Panc1 (cell line): ENCODE measurements around the gene LETMD1.

Experiments used
- POLR2AphosphoS5 ChIP-seq: IDR thresholded peaks from 2 replicates; pipeline ENCODE4 v1.6.1; 2012; ENCODE audit warnings: mild to moderate bottlenecking, low read depth, low read length, moderate library complexity
- TF ChIP-seq, protein P1 (sequence below): fragments of 450-650 bp; IDR thresholded peaks from 2 replicates; pipeline ENCODE4 v1.5.1; 2017; ENCODE audit warnings: mild to moderate bottlenecking
- TF ChIP-seq, protein P2 (sequence below), 2 experiments: IDR thresholded peaks; 2 replicates each; pipeline ENCODE4 v1.6.1; 2011 to 2012; ENCODE audit warnings: low read depth in 2 of 2, control low read depth in 1 of 2, low read length in 1 of 2, mild to moderate bottlenecking in 1 of 2, moderate library complexity in 1 of 2; ENCODE audit not compliant: insufficient read depth in 1 of 2

GRCh38 chr12:51090705-51091229 is 42.6 kb downstream of the LETMD1 start:
- TF ChIP-seq, protein P1, sequence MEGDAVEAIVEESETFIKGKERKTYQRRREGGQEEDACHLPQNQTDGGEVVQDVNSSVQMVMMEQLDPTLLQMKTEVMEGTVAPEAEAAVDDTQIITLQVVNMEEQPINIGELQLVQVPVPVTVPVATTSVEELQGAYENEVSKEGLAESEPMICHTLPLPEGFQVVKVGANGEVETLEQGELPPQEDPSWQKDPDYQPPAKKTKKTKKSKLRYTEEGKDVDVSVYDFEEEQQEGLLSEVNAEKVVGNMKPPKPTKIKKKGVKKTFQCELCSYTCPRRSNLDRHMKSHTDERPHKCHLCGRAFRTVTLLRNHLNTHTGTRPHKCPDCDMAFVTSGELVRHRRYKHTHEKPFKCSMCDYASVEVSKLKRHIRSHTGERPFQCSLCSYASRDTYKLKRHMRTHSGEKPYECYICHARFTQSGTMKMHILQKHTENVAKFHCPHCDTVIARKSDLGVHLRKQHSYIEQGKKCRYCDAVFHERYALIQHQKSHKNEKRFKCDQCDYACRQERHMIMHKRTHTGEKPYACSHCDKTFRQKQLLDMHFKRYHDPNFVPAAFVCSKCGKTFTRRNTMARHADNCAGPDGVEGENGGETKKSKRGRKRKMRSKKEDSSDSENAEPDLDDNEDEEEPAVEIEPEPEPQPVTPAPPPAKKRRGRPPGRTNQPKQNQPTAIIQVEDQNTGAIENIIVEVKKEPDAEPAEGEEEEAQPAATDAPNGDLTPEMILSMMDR: no peak
- TF ChIP-seq POLR2AphosphoS5: no peak
- TF ChIP-seq, protein P2, sequence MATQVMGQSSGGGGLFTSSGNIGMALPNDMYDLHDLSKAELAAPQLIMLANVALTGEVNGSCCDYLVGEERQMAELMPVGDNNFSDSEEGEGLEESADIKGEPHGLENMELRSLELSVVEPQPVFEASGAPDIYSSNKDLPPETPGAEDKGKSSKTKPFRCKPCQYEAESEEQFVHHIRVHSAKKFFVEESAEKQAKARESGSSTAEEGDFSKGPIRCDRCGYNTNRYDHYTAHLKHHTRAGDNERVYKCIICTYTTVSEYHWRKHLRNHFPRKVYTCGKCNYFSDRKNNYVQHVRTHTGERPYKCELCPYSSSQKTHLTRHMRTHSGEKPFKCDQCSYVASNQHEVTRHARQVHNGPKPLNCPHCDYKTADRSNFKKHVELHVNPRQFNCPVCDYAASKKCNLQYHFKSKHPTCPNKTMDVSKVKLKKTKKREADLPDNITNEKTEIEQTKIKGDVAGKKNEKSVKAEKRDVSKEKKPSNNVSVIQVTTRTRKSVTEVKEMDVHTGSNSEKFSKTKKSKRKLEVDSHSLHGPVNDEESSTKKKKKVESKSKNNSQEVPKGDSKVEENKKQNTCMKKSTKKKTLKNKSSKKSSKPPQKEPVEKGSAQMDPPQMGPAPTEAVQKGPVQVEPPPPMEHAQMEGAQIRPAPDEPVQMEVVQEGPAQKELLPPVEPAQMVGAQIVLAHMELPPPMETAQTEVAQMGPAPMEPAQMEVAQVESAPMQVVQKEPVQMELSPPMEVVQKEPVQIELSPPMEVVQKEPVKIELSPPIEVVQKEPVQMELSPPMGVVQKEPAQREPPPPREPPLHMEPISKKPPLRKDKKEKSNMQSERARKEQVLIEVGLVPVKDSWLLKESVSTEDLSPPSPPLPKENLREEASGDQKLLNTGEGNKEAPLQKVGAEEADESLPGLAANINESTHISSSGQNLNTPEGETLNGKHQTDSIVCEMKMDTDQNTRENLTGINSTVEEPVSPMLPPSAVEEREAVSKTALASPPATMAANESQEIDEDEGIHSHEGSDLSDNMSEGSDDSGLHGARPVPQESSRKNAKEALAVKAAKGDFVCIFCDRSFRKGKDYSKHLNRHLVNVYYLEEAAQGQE (IDR thresholded peaks at IDR 0.05; ENCODE audit: insufficient read depth in 1 of 2, low read depth in 2 of 2, low read length in 1 of 2): no peak
